Measurements from ENCODE around the gene DTWD1.
"Not testable (repeated sequence)": the region's sequence is repeated elsewhere in the genome, so short reads cannot be mapped to it uniquely, and the experiment has no call there.

Gene DTWD1, protein sequence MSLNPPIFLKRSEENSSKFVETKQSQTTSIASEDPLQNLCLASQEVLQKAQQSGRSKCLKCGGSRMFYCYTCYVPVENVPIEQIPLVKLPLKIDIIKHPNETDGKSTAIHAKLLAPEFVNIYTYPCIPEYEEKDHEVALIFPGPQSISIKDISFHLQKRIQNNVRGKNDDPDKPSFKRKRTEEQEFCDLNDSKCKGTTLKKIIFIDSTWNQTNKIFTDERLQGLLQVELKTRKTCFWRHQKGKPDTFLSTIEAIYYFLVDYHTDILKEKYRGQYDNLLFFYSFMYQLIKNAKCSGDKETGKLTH

DNA sequence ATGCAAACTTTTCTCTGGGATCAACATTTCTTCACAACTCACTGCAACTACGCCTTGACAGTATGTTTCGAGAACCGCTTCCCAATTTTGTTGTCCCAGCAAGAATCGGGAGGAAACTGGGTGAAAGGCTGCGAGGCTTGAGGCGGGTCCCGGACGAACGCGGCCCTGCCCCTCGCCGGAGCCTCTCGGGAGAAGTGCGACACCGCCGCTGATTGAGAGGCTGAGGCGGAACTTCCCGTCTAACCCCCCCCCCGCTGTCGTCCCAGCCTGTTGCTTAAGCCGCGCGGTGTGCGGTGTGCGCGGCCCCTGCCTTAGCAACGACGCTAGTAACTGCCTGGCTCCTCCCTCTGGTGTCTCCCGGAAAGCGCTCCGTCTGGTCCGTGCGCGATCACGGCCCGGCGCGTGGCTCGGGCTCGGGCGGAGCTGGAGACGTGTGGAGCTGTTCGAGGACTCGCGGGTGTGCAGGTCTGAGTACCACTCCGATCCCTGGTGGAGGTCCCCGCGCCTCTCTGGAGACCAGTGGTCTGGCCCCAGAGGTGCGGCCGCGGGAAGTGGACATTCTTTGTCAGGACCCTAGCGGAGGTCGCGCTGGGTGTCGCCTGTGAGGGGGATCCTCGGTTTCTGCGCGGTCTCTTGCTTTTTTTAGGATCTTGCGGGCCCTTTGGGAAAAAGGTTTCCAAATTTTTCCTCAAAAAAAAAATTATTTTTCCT, at the start of gene DTWD1, which contains the start of gene FAM227B:
TSS of gene DTWD1 (plus strand) at position 391 of the 711 bp plus-strand sequence. CDS start 4,120 bp downstream, outside the sequence.
TSS of gene FAM227B (minus strand) at position 161 of the 711 bp plus-strand sequence. CDS start 5,647 bp downstream, outside the sequence.
- DNase-seq = peak; percentile 98

DNA sequence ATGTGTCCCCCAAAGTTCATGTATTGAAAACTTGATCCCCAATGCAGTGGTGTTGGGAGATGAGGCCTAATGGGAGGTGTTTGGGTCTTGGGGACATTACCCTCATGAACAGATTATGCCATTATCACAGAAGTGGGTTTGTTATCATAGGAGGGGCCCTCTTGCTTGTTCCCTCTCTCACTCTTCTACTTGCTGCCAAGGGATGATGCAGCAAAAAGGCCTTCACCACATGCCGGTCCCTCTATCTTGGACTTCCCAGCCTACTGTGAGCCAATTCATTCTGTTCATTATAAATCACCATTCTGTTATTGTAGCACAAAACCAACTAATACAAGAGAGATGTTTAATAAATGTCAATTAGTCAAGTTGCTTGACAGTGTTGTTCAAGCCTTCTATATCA, 47.4 kb upstream of the DTWD1 start:
- DNase-seq = no peak

DNA sequence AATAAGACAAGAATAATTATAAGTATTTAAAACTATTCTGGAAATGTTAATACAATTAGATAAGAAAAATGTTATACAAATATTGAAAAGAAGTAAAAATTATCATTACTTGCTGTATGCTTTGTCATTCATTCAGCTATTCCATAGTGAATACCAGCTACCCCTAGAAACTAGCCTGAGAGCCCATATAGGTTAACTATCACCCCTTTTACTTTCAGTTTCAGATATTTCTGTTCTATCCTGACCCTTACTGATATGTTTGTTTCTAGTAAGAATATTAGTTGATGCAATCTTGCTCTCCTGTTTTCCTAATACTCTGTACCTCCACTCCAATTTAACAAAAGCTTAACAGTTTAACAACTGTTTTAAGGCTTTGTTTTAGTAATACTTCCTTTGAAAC, 31.8 kb upstream of the DTWD1 start:
- no peak for DNase-seq

DNA sequence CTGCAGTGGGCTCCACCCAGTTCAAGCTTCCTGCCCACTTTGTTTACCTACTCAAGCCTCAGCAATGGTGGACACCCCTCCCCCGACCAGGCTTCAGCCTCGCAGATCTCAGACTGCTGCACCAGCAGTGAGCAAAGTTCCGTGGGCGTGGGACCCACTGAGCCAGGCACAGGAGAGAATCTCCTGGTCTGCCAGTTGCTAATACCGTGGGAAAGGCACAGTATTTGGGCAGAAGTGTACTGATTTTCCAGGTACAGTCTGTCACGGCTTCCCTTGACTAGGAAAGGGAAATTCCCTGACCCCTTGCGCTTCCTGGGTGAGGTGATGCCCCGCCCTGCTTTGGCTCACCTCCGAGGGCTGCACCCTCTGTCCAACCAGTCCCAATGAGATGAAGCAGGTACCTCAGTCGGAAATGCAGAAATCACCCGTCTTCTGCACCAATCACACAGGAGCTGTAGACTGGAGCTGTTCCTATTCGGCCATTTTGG, 28.0 kb upstream of the DTWD1 start:
- DNase-seq = not testable (repeated sequence)

DNA sequence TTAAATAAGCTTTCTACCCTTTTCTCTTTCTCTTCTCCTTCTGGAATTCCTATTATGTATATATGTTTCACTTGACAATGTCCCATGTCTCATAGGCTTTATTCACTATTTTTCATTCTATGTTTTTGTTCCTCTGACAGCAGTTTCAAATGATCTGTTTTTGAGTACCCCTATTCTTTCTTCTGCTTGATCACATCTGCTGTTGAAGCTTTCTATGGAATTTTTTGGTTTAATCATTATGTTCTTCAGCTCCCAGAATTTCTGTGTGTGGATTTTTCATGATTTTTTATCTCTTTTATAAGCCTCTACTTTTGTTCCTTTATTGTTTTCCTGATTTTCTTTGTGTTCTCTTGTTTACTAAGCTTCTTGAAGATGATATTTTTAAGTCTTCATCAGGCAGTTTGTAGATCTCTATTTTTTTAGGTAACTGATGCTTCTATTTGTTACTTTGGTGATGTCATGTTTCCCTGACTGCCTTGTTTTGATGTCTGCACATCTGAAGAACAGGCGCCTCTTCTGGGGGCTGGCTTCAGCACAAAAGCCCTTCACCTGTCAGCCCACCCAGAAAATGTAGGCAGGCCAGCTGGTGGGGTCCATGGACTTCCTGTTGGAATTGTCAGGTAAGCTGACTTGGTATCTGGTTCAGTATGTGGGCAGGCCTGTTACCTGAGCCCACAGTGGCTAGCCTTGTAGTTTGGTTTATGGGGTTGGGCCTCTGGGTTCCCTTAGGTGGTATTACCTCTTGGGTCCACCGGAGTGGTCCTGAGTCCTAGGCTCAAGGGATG, 16.0 kb upstream of the DTWD1 start:
- no peak for DNase-seq

DNA sequence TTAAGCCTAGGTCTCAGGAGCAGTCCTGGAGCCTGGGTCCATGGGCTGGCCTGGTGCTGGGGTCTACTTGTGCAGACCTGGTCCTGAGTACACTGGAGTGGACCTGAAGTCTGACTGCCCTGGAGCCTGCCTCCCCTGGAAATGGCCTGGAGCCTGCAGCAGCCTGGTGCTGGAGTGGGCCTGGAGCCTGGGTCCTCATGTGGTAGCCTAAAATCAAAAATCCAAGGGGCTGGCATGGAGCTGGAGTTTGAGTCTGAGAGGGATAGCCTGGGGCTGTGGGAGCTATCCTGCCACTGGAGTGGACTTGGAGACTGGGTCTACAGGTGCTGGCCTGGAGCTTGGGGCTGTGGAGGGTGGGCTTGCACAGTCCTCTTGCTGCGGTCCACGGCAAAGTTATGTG, 15.3 kb upstream of the DTWD1 start:
- no peak for DNase-seq

DNA sequence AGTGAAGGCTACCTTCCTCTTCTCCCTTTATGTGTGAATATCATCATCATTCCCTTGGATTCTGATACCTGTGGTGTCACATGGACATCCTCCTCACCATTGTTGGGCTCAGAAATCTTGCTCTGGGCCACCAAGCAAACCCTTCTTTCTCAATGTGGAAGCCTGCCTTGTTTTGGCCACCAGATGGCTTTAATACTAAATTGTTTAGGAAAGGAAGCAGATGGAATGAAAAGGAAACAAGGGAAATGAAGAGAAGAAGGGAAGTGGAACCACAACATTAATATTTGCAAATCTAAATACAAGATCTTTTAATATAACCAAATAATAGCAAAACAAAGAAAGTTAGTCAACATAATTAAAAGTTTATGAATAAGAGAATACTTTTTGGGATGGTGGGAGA, 14.3 kb upstream of the DTWD1 start:
- no peak for DNase-seq

DNA sequence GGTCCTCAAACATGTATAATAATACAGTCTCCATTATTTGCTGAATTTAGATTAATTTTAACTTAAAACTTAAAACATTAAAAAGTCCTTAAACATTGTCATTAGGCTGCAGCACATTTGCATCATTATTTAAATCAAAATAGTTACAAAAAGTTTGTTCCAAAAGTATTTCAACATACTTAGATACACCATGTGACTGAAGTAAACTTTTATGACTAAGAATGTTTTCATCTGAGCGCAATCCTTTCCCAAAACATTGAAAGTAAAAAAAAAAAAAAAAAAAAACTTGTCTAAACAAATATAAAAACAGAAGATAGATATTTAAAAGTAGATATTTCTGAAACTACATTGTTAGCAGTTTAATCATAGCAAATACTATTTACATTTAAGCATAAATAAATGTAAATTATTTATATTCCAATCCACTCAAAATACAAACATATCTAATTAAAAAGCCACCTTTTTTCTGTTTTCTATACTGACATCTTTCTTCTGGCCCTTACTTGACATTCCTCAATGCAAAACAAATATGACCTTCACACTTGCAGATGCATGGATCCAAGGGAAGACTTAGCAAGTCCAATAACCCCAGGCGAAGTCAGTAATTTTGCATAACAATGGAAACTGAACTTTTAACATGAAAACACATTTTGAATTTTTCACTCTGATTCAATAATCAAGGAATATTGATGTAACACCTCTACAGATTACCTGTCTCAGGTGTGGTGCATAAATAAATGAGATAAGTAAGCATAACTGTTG, 10.5 kb upstream of the DTWD1 start:
- no peak for DNase-seq

DNA sequence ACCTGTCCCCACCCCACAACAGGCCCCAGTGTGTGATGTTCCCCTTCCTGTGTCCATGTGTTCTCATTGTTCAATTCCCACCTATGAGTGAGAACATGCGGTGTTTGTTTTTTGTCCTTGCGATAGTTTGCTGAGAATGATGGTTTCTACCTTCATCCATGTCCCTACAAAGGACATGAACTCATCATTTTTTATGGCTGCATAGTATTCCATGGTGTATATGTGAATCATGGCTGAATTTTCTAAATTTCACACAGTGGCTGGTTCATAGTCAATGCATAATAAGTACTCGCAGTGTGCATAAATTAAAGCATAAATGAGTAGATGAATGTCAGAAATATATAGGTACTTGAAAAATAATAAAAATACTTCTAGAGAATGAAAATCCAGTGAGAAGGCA, 8.6 kb upstream of the DTWD1 start:
- DNase-seq = not testable (repeated sequence)

DNA sequence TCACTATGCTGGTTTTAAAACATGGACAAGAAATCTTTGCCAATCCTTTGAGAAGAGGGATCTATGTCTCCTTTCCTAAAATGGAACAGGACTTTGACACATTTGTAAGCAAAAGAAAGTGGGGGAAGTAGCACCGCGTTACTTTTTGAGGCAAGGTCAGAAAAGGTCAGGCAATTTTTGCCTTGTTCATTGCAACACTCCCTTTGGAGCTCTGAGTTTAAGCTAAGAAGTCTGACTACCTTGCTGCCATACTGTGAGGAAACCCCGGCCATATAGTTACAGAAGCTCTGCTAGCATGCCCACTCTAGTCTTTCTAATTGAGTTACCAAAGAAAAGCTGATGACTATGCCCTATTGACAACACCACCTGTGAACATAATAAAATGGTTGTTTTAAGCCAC, 1.6 kb upstream of the DTWD1 start:
- DNase-seq = no peak

DNA sequence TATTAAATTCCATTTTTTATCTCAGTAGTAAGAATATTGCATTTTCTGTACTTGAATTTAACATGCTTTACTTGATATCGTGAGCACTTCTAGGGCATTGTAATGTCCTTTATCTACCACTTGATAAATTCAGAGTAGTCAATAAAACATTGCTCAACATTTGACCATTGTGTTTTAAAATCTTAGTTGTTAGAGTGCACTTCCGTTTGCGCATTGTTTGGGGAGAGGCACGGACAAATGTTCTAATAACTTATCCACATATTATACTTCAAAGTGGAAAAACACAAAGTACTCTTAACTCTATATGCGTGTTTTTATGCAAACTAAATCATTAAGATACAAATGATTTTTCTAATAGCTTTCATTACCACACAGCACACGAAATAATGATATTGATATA, 649 bp upstream of the DTWD1 start:
- no peak for DNase-seq

DNA sequence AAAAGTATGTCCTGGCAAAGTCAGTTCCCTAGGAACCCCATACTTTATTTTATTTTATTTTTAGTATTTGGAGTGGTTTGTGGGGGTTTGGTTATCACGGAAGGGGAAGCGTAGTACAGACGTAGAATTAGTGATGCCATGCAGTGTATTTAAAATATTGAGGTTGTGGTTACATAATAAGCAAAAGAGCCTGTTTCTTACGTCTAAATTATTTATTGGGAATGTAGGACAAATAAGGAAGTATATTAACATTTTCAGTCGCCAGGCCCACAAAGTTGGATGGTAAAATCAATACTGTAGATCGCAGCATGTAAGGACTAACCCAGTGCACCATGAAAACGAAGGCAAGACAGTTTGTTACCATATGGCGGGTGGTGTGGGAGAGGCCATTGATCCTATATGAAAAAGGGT, 558 bp downstream of the DTWD1 start:
- DNase-seq = no peak

DNA sequence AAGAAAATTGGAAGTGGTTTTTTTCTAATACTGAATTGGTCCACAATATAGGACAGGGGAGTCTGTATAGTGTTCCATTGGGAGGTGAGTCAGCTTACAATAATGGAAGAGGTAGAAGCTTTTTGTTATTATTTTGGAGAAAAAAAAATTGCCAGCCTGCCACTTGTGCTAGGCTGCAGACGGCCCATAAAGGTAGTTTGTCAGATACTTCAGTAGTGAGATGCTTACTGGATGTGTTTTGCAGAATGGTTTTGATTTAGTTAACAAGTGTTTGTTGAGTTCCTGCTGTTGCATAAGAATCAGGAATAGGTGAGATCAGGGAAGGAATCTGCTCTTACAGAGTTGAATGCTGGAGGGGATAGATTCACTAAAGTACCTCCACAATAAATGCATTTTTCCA, 1.0 kb downstream of the DTWD1 start:
- no peak for DNase-seq

DNA sequence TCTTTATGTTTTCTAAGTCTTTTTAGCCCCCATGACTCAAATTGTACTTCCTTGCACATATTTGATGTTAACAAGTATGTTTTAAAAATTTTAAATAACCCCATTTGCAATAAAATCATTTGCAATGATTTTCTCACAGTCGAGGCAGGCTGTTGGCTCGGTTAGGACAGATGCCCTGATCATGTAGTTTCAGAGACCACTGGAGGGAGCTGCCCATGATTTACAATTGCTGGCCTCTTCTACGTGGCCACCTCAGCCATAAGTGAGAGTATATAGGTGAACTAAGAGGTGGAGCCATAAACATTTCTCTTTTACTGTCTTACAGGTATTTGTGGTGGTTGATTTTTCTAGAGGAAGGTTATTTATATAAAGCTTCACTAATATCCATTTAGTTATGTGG, 1.7 kb downstream of the DTWD1 start:
- DNase-seq = no peak

DNA sequence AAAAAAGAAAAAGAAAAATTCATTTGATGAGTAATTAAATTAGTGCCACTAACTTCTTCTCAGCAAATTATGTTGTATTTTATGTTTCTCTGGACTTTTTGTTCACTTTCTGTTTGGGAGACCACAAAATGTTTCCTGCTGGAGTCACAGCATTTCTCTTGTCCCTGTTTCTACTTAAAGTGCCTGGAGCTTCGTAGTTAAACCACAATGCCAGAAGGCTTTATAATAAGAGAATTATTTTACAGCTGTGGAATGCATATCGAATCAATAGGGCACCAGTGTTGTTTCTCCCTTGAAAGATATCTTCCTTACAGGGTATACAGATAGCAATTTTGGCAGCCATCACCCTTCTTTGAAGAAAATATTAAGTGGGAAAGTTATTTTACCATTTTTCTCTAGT, 3.2 kb downstream of the DTWD1 start:
- DNase-seq = no peak

DNA sequence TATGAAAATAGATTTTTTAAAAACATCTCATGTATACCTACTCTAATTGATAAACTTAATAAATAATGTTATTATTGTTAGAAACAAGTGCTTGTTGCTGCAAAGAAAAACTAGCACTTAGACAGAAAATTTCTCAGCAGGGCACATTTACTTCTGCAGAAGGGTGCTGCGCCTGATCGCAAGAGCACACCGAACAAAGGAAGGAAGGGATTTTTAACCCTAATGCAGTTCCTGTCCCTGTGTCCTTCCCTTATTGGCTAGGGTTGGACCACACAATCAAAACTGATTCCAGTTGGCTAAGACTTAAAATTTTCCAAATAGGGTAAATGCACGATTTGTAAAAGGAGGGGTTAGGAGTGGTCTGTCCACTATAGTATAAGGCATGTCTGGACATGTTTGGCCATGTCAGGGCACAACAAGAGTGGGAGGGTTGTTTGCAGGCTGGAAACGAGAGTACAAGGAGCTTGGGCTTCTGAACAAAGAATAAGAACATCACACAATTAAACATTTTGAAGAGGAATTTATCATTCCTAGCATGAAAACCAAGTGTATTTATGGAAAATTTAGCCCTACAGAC, 4.7 kb downstream of the DTWD1 start:
- DNase-seq = no peak

DNA sequence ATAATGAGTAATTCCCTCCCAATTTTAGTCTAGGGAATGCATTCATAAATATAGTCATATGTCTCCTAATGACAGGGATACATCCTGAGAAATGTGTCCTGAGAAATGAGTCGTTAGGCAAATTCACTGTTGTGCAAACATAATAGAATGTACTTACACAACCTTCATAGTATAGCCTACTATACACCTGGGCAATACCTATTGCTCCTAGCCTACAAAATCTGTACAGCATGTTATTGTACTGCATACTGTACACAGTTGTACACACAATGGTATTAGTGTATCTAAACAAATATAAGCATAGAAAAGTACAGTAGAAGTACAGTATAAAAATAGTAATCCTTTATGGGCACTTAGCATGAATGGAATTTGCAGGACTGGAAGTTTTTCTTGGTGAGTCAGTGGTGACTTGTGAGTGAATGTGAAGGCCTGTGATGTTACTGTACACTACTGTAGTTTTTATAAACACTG, 6.6 kb downstream of the DTWD1 start:
- DNase-seq = no peak

DNA sequence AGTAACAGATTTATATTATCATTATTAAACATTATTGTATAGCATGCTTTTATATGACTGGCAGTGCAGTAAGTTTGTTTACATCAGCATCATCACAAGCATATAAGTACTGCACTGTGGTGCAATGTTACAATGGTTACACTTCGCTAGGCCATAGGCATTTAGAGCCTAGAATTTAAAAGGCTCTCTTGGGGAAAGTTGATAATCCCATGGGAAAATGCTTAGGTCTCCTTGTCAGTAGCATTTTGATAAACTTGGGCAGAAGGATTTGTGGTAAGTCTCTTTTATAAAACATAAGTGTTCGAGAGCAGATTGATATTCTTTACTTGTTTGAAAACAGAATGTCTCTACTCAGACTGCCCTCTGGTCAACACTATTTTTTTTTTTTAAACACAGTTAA, 7.5 kb downstream of the DTWD1 start:
- DNase-seq = no peak

DNA sequence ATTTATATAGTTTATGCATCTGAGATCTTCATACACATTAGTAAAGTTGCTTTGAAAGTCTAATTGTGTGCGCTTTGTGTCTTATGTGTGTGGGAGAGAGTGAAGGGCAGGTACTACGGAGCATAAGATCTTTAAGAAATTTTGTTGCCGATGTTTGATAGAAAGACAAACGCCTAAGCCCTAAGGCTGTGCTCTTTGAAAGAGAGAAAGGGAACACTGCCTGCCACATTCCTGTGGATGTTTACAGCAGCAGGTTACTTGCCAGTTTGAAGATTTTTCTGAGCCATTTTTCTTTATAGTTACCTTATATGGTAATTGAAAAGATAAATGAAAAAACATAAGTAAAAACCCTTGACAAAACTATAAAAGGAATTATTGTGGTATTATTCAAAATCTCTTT, 17.0 kb downstream of the DTWD1 start:
- no peak for DNase-seq

DNA sequence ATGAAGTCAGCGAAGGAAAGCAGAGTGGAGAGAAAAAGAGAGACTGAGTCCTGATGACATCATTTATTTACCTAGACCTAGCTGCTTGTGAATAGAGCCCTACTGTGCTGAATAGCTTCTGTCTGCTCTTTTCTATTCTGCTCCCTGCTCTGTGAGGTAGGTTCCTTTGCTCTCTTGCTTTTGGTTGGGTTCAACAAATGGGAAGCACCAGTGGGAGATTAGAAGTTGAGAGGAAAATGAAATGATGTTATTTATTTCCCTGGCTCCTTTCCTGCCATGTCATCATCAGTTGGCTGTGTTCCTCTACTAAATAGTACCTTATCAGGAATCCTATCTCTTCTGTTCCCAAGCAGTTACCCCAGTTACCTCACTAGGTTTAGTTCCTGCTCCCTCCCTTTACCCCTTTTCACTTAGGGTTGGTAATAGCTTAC, 23.5 kb downstream of the DTWD1 start:
- DNase-seq = no peak

DNA sequence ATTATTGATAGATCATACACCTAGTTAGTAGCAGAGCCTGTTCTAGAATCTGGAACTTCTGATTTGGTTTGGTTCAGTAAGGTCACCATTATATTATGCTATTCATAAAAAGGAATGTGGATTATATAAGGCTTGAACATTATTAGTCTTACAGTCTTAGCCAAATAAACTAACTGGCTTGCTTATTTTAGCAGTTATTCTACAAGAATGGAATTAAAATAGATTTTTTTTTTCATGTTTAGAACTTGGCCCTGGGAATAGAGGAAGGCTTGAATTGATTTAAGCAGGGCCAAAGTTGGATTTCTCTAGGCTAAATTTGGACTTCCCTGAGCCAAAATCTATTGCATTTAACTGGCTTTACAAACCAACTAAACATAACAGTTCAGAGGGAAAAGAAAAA, 24.4 kb downstream of the DTWD1 start:
- DNase-seq = no peak

DNA sequence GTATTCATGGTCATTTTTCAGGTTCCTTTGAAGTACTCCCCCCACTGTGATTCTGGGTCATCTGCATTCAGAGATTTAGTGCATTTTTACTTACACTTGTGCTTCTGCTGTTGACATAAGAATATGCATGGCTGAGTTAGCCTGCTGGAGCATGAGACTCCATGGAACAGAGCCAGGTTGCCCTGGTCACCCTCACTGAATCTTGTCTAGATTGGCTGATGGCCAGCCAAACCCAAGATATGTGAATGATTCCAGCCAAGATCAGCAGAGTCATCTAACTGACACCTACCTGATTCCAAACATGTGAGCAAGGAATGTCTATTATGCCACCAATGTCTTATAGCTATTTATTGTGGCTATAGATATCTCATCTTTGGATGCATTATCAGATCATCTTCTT, 25.1 kb downstream of the DTWD1 start:
- no peak for DNase-seq

Measured in activated effector memory CD4-positive, alpha-beta T cell treated with anti-CD3 and anti-CD28 coated beads, Interleukin-2, amount 50 U/mL, for 16 hours (primary cell).